ENCODE measurements around the gene HEXIM2. TPM values are rescaled to one million over a fixed set of nuclear protein-coding genes. Genes with fewer than 3 reads are reported as not detected.

Gene HEXIM2
- total and polyA plus RNA-seq, 3 experiments from 2014 or later: 4.0 to 9.3 (median 7.7) TPM

GRCh38 chr17:45129426-45129939, 32.2 kb upstream of the HEXIM2 start:
- ChIA-PET CTCF (interaction anchor here (2.6 to 9.7 kb wide), 2 partner anchors 20 to 68 kb away, joined by 9 to 315 read pairs; partner anchors contain the start of gene HEXIM1), POLR2A (no interaction called here)
- Mint-ChIP-seq H3K4me3 (peak overlapping the region in 1 of 7 donors; percentile 70), H3K27ac (no peak overlapping the region), H3K9me3 (no peaks in the 10 kb centered on the region), H3K36me3 (peaks cover 0 to 2% (median 0%) of the 10 kb centered on the region in 3 donors), H3K4me1 (peaks cover 2 to 13% (median 4%) of the 10 kb centered on the region in 3 donors), H3K27me3 (peaks cover 0 to 4% of the 10 kb centered on the region in 2 donors)
- Histone ChIP-seq H3K4me3 (ENCODE audit: low read length) (no peak overlapping the region), H3K4me1 (ENCODE audit: insufficient read depth, low read length) (no peaks in the 10 kb centered on the region), H3K27me3 (ENCODE audit: insufficient read depth, low read length, poor library complexity, severe bottlenecking) (no peaks in the 10 kb centered on the region), H3K27ac (ENCODE audit: low read depth, low read length) (no peak overlapping the region), H3K9me3 (ENCODE audit: low read length) (no peaks in the 10 kb centered on the region), H3K36me3 (ENCODE audit: insufficient read depth, low read length) (no peaks in the 10 kb centered on the region)
- DNase-seq: no peak

DNA sequence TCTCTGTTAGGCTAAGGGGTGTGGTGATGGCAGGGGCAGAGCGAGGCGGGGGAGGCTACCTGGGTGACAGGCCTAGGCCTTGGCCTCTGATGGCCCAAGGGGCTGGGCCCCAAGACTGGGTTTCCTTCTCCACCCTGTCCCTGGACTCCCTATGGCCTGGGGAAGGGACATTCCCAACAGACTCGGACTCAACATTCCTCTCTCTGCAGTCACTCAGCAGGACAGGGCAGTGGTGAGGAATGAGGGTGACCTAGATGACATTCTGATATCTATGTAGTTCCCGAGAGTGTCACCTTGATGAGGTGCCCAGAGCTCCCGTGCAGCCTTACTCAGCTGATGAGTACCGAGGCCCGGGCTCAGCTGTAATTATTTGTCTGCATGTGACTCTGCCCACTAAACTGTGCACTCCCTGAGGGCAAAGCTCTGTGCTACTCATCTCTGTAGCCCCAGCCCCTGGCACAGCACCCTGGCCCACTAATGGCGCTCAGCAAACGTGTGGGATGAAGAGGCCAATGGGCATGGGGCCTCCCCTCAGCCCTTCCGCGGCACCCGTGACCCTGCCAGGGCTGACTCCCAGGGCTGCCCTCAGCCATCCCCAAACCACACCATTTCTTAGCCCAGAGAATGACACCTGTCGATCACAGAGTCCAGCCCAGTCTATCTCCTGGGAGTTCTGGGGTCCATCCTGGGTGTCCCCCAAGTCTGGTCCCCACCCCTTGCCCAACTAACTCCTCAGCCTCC, 31.6 kb upstream of the HEXIM2 start:
- no peaks in the 10 kb centered on the region for H3K9me3 Mint-ChIP-seq
- peak overlapping the region in 4 of 7 donors; percentile 24 to 92 (median 64) for H3K4me3 Mint-ChIP-seq
- Histone ChIP-seq H3K4me3 (ENCODE audit: low read length) (no peak overlapping the region), H3K4me1 (ENCODE audit: insufficient read depth, low read length) (no peaks in the 10 kb centered on the region), H3K9me3 (ENCODE audit: low read length) (no peaks in the 10 kb centered on the region), H3K27me3 (ENCODE audit: insufficient read depth, low read length, poor library complexity, severe bottlenecking) (no peaks in the 10 kb centered on the region), H3K36me3 (ENCODE audit: insufficient read depth, low read length) (no peaks in the 10 kb centered on the region), H3K27ac (ENCODE audit: low read depth, low read length) (no peak overlapping the region)
- peaks cover 0 to 4% of the 10 kb centered on the region in 2 donors for H3K27me3 Mint-ChIP-seq
- POLR2A ChIA-PET: no interaction called here
- no peak for DNase-seq
- H3K27ac Mint-ChIP-seq: no peak overlapping the region
- H3K36me3 Mint-ChIP-seq: peaks cover 0 to 2% (median 0%) of the 10 kb centered on the region in 3 donors
- peaks cover 3 to 15% (median 7%) of the 10 kb centered on the region in 3 donors for H3K4me1 Mint-ChIP-seq
- CTCF ChIA-PET: interaction anchor here (2.6 to 9.7 kb wide), 2 partner anchors 20 to 67 kb away, joined by 9 to 315 read pairs; partner anchors contain the start of gene HEXIM1

DNA sequence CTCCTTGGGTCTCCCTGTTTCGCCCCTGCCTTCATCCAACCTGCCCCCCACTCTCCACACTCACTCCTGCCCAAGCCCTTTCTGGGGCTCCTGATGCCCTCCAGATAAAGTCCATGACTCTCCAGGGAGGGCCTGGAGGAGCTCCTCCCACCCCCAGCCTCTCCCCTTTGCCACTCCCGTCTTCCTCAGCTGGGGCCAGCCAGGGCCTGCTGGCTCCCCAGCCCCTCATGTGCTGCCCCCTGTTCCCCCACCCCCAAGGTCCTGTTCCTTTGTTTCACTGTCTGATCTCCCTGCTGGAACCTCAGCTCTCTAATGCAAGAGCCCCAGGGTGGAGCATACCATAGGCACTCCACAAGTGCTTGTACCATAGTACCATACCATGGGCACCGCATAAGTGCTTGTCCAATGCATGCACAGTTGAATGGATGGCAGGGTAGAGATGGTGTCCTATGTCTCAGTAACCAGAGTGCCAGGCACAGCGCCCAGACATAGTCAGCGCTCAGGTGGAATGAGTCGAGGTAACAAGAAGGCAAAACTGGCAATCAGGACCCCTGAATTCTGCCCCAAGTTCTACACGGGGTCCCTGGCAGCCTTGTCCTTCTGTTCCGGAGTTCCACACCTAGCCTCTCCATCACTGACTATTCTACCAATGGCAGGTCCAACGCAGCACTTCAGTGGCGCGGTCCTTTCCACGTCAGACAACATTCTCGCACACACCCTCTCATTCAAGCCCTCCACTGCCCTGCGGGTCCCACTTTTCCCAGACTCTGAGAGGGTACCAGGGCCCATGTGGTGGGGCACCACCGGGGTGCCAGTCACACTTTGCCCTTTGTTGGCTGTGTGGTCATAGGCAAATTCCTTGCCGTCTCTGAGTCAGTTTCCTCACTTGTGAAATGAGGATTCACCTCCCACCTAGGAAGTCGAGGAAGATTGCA, 30.7 kb upstream of the HEXIM2 start:
- ChIA-PET POLR2A (interaction anchor here (0.5 to 1.4 kb wide), 2 partner anchors 31 to 196 kb away, joined by 3 to 4 read pairs; partner anchors contain the start of gene HEXIM2), CTCF (interaction anchor here (1.6 to 9.7 kb wide), 4 partner anchors 19 to 211 kb away, joined by 4 to 315 read pairs (median 8); partner anchors contain the start of gene HEXIM1)
- Mint-ChIP-seq H3K36me3 (peaks cover 0 to 2% (median 0%) of the 10 kb centered on the region in 3 donors), H3K27ac (peak overlapping the region in 5 of 8 donors; percentile 12 to 70 (median 38)), H3K4me3 (peak overlapping the region; percentile 61 to 92 (median 81)), H3K9me3 (no peaks in the 10 kb centered on the region), H3K27me3 (peaks cover 0 to 4% of the 10 kb centered on the region in 2 donors), H3K4me1 (peaks cover 9 to 23% (median 15%) of the 10 kb centered on the region in 3 donors)
- H3K36me3 ChIP-seq (ENCODE audit: insufficient read depth, low read length): no peaks in the 10 kb centered on the region
- H3K27ac ChIP-seq (ENCODE audit: low read depth, low read length): no peak overlapping the region
- no peak overlapping the region for H3K4me3 ChIP-seq (ENCODE audit: low read length)
- peaks cover 3% of the 10 kb centered on the region for H3K4me1 ChIP-seq (ENCODE audit: insufficient read depth, low read length)
- no peak for DNase-seq
- H3K27me3 ChIP-seq (ENCODE audit: insufficient read depth, low read length, poor library complexity, severe bottlenecking): no peaks in the 10 kb centered on the region
- no peaks in the 10 kb centered on the region for H3K9me3 ChIP-seq (ENCODE audit: low read length)

GRCh38 chr17:45131616-45132319, 29.9 kb upstream of the HEXIM2 start:
- no peaks in the 10 kb centered on the region for H3K36me3 ChIP-seq (ENCODE audit: insufficient read depth, low read length)
- Mint-ChIP-seq H3K27ac (peak overlapping the region in 3 of 8 donors; percentile 38 to 58 (median 39)), H3K9me3 (no peaks in the 10 kb centered on the region), H3K27me3 (peaks cover 0 to 4% of the 10 kb centered on the region in 2 donors), H3K36me3 (peaks cover 0 to 2% (median 0%) of the 10 kb centered on the region in 3 donors), H3K4me3 (peak overlapping the region; percentile 61 to 92 (median 72)), H3K4me1 (peaks cover 15 to 31% (median 20%) of the 10 kb centered on the region in 3 donors)
- H3K4me1 ChIP-seq (ENCODE audit: insufficient read depth, low read length): peaks cover 11% of the 10 kb centered on the region
- H3K4me3 ChIP-seq (ENCODE audit: low read length): peak overlapping the region; percentile 32
- H3K9me3 ChIP-seq (ENCODE audit: low read length): no peaks in the 10 kb centered on the region
- ChIA-PET CTCF (interaction anchor here (0.6 to 9.7 kb wide), 9 partner anchors 18 to 212 kb away, joined by 3 to 315 read pairs (median 4); partner anchors contain the start of gene HEXIM1), POLR2A (interaction anchor here (1.4 kb wide), 1 partner anchor 30 kb away, joined by 4 read pairs; the partner anchor contains the start of gene HEXIM2)
- no peaks in the 10 kb centered on the region for H3K27me3 ChIP-seq (ENCODE audit: insufficient read depth, low read length, poor library complexity, severe bottlenecking)
- peak overlapping the region; percentile 24 for H3K27ac ChIP-seq (ENCODE audit: low read depth, low read length)
- peak; percentile 15 to 66 (median 37) for DNase-seq

GRCh38 chr17:45132320-45132571, 29.4 kb upstream of the HEXIM2 start, which contains the start of gene PLCD3:
Gene PLCD3, minus strand, starts transcription at chr17:45132515. Its CDS starts 105 bp downstream, at chr17:45132410.
- peak within 1 kb of the TSS; percentile 81 to 94 (median 90) for H3K27ac Mint-ChIP-seq
- POLR2A ChIA-PET: interaction anchor here (0.9 to 1.4 kb wide), 2 partner anchors 12 to 29 kb away, joined by 3 to 4 read pairs; partner anchors contain the start of gene HEXIM2

DNA sequence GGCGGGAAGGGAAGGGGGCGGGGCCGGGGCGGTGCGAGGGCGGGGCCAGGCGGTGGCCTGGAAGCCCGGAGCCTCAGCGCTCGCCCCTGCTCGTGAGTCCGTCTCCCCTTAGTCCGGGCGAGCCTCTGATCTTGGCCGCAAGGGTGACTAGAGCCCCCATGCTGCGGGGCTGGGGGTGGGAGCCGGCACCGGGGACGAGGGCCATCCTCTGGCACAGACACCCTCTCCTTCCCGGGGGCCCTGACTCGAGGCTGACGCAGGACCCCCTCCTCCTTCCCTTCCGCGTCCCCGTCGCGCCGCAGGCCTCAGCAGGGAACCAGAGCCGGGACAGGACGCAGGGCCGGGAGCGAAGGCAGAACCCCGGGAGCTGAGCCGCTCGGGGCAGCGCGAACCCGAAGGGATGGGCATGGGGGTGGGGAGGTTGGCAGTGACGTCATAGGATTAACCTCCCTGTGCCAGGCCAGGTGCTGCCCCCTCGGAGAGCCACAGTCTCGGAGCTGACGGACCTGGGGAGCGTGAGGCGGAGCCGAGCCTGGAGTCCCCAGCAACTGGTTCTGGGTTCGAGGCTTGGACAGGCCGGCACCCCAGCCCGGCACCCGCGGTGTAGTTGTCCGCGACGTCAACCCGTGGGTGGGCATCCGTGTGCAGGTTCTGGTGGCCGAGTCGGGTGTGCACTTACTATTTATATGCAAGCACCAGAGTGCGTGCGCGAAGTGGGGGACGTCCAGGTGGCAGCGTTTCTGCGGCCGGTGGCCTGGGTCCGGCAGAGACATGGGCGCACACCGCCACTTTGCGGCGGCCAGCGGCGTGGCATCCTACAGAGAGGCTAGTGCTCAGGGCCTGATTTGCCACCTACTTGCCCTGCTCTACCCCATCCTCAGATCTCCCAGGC, 28.9 kb upstream of the HEXIM2 start:
- POLR2A ChIA-PET: interaction anchor here (0.7 to 1.4 kb wide), 3 partner anchors 12 to 83 kb away, joined by 3 to 5 read pairs (median 4); partner anchors contain the start of gene HEXIM2
- peak; percentile 53 to 80 (median 70) for DNase-seq
- H3K36me3 Mint-ChIP-seq: peaks cover 0 to 2% (median 0%) of the 10 kb centered on the region in 3 donors
- H3K9me3 ChIP-seq (ENCODE audit: low read length): no peaks in the 10 kb centered on the region
- H3K4me3 Mint-ChIP-seq: peak overlapping the region; percentile 90 to 96 (median 92)
- H3K27ac Mint-ChIP-seq: peak overlapping the region; percentile 81 to 94 (median 90)
- H3K27me3 Mint-ChIP-seq: peaks cover 0 to 4% of the 10 kb centered on the region in 2 donors
- H3K9me3 Mint-ChIP-seq: no peaks in the 10 kb centered on the region
- H3K4me1 ChIP-seq (ENCODE audit: insufficient read depth, low read length): peaks cover 14% of the 10 kb centered on the region
- H3K36me3 ChIP-seq (ENCODE audit: insufficient read depth, low read length): no peaks in the 10 kb centered on the region
- CTCF ChIA-PET: interaction anchor here (0.6 to 9.7 kb wide), 12 partner anchors 17 to 213 kb away, joined by 3 to 315 read pairs (median 4); partner anchors contain the start of genes HEXIM1 and HEXIM2
- no peaks in the 10 kb centered on the region for H3K27me3 ChIP-seq (ENCODE audit: insufficient read depth, low read length, poor library complexity, severe bottlenecking)
- peaks cover 15 to 35% (median 20%) of the 10 kb centered on the region in 3 donors for H3K4me1 Mint-ChIP-seq
- H3K4me3 ChIP-seq (ENCODE audit: low read length): peak overlapping the region; percentile 93
- H3K27ac ChIP-seq (ENCODE audit: low read depth, low read length): peak overlapping the region; percentile 86

More at GRCh38 chr17:45132320-45132571, 29.4 kb upstream of the HEXIM2 start, which contains the start of gene PLCD3:
- no peaks in the 10 kb centered on the region for H3K9me3 ChIP-seq (ENCODE audit: low read length)
- DNase-seq: peak in 2 of 5 donors; percentile 72 to 79
- CTCF ChIA-PET: interaction anchor here (0.6 to 9.7 kb wide), 10 partner anchors 17 to 212 kb away, joined by 3 to 315 read pairs (median 3); partner anchors contain the start of gene HEXIM1
- H3K27me3 Mint-ChIP-seq: peaks cover 0 to 4% of the 10 kb centered on the region in 2 donors
- H3K36me3 Mint-ChIP-seq: peaks cover 0 to 2% (median 0%) of the 10 kb centered on the region in 3 donors
- peak within 1 kb of the TSS; percentile 86 for H3K27ac ChIP-seq (ENCODE audit: low read depth, low read length)
- no peaks in the 10 kb centered on the region for H3K27me3 ChIP-seq (ENCODE audit: insufficient read depth, low read length, poor library complexity, severe bottlenecking)
- no peaks in the 10 kb centered on the region for H3K9me3 Mint-ChIP-seq
- peaks cover 14% of the 10 kb centered on the region for H3K4me1 ChIP-seq (ENCODE audit: insufficient read depth, low read length)
- H3K4me3 Mint-ChIP-seq: peak within 1 kb of the TSS; percentile 90 to 96 (median 92)
- peak within 1 kb of the TSS; percentile 93 for H3K4me3 ChIP-seq (ENCODE audit: low read length)
- peaks cover 15 to 34% (median 20%) of the 10 kb centered on the region in 3 donors for H3K4me1 Mint-ChIP-seq
- H3K36me3 ChIP-seq (ENCODE audit: insufficient read depth, low read length): no peaks in the 10 kb centered on the region
